T-helper 1 cell treated with Interleukin-12 subunit alpha and Interleukin-12 subunit beta and Interleukin-4 antibody, amounts not matched to agents 30 μg/mL and 1 μg/mL, for 36 hours (primary cell): ENCODE measurements around the gene TUBA4B.

ENCODE experiments used
- H3K27ac Mint-ChIP-seq: one replicate; pipeline ENCODE4 v1.8.0; 2021; ENCODE audit warnings: mild to moderate bottlenecking, mixed read lengths
- H3K27me3 Mint-ChIP-seq: one replicate; pipeline ENCODE4 v1.8.0; 2021; ENCODE audit warnings: low read depth, mixed read lengths
- H3K36me3 Mint-ChIP-seq: one replicate; pipeline ENCODE4 v1.8.0; 2021; ENCODE audit warnings: low read depth, mixed read lengths
- H3K4me1 Mint-ChIP-seq: one replicate; pipeline ENCODE4 v1.8.0; 2021; ENCODE audit warnings: low read depth, mixed read lengths
- H3K4me3 Mint-ChIP-seq: one replicate; pipeline ENCODE4 v1.8.0; 2021; ENCODE audit warnings: mild to moderate bottlenecking, moderate library complexity, mixed read lengths
- H3K9me3 Mint-ChIP-seq: one replicate; pipeline ENCODE4 v1.8.0; 2021; ENCODE audit warnings: mixed read lengths

TUBA4B gene

DNA sequence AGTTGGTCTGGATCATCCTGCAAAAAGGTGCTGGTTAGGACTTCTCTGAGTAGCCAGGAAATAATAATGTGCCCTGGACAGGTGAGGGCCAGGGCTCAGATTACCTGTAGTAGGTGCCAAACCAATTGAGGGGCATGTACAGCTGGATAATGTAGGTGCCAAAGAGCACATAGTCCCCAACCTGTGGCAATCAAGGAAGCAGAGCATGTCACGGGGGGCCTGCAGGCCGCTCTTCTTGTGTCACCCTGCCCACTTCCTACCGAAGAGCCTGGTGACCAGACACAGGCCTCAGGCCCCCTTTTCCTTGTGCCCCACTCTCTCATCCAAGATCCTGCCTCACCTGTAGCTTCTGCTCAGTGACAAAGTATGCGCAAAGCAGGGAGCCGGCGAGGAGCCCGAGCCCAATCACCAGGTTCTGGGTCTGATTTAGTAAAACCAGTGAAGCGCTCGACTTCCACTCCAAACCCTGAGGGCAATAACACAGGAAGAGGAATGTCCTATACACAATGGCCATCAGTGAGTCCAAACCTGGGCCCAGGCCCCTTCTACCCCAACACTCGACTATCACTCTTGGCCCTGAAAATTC, 39.5 kb upstream of the TUBA4B start:
- Mint-ChIP-seq H3K36me3 (peaks cover 25% of the 10 kb centered on the region), H3K27ac (no peak overlapping the region), H3K4me1 (peaks cover 43% of the 10 kb centered on the region)

DNA sequence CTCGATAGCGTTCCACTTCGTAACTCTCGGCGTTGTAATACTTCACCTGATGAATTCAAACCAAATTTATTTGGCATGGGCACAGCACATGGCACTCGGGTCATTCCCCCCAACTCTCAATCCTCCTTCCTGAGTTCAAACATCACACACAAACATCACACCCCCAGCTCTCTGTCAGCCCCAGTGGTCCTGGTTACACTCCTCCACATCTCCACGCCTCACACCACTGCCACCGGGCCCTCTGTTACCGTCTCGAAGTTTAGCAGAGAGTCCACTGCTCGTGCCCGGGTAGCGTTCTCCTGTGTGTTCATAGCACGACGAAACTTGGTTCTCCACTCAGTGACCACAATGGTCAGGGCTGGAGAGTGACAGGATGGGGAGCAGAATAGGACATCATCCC, 38.9 kb upstream of the TUBA4B start:
- Mint-ChIP-seq H3K27ac (no peak overlapping the region), H3K4me3 (no peak overlapping the region), H3K27me3 (no peaks in the 10 kb centered on the region), H3K9me3 (no peaks in the 10 kb centered on the region), H3K36me3 (peaks cover 23% of the 10 kb centered on the region), H3K4me1 (peaks cover 37% of the 10 kb centered on the region)

More for the DNA sequence above, 39.5 kb upstream of the TUBA4B start:
- no peaks in the 10 kb centered on the region for H3K27me3 Mint-ChIP-seq
- no peaks in the 10 kb centered on the region for H3K9me3 Mint-ChIP-seq
- no peak overlapping the region for H3K4me3 Mint-ChIP-seq

DNA sequence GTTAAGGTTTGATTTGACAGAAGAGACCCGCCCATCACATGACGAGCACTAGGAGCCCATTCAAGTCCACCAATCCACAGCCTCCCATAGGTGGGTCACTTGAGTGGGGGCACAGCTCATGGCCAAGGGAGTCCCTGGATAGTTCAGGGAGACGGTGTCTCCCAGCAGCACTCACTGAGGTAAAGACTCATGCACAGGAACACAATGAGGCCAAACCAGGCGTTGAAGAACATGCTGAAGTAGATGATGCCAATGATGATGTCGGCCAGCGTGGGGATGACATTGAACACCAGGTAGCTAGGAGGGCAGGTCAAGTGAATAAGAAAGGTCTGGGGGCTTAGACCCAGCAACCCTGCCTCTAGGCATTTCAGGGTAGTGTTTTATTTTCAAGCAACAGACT, 38.3 kb upstream of the TUBA4B start:
- Mint-ChIP-seq H3K4me3 (no peak overlapping the region), H3K4me1 (peaks cover 34% of the 10 kb centered on the region), H3K27ac (no peak overlapping the region), H3K9me3 (no peaks in the 10 kb centered on the region), H3K27me3 (no peaks in the 10 kb centered on the region), H3K36me3 (peaks cover 22% of the 10 kb centered on the region)

DNA sequence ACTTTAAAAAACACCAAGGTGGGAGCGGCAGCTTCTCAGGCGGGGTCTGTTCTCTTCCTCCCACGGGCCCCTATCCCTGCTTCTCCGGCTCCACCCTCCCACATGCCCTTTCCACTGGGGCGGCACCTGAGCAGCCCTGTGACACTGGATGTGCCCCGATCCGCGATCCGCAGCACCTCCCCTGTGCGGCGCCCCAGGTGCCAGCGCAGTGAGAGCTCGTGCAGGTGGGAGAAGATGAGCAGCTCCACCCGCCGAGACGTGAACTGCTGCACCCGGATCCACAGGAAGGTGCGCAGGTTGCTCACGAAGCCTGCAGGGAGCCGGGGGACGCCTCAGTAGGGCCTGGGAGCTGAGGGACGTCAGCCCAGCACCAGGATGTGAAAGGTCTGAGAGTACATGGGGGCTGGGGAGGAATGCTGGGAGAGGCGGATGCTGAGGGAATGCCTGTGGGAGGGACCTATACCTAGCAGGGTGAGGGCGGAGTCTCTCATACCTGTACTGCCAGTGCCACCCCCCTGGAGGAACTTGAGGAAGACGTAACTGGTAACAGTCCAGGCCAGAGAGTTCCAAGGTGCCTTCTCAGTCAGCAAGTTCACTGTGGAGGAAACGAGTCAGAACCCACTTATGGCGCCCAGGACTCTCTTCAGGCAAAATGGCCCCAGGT, 37.0 kb upstream of the TUBA4B start:
- Mint-ChIP-seq H3K36me3 (peaks cover 22% of the 10 kb centered on the region), H3K4me3 (no peak overlapping the region), H3K27me3 (no peaks in the 10 kb centered on the region), H3K9me3 (no peaks in the 10 kb centered on the region), H3K27ac (no peak overlapping the region), H3K4me1 (peaks cover 25% of the 10 kb centered on the region)

DNA sequence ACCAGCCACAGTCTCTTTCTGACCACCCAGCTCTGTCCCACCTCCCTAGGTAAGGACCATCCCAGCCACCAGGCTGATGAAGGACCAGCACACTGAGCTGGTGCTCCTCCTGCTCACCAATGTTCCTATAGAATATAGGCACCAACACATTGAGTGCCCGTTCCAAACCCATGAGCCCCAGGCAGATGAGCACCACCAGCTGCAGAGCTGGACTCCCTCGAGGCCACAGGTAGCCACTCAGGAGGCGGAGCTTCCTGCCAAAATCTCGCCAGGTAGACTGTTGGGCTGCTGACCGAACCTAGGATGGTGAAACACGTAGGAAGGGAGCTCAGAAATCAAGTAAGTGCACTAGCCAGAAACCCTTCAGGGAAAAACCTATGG, 36.5 kb upstream of the TUBA4B start:
- Mint-ChIP-seq H3K27ac (peak overlapping the region; percentile 76), H3K36me3 (peaks cover 24% of the 10 kb centered on the region), H3K27me3 (no peaks in the 10 kb centered on the region), H3K9me3 (no peaks in the 10 kb centered on the region), H3K4me1 (peaks cover 24% of the 10 kb centered on the region), H3K4me3 (peak overlapping the region; percentile 30)

DNA sequence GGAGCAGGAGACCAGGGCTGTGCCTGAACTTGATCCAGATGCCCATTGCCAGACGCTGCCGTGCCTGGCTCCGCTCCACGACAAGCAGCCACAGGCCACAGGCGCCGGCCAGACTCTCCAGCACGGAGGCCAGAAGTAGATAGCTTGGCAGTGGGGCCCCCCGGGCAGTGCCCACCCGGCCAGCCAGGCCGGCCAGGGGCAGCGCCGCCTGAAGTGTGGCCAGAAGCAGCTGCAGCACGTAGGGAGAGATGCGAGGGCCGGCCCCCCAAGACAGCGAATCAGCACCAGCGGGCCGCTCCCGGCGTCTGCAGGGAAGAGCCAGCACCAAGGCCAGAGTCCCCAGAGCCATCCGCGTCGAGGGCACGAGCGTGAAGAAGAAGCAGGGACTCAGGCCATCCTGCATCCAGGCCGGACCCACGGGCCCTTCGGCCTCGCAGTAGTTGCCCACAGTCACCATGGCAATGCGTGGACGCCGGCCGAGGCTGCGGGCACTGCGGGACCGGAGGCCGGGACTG, 34.8 kb upstream of the TUBA4B start:
- Mint-ChIP-seq H3K27me3 (no peaks in the 10 kb centered on the region), H3K9me3 (no peaks in the 10 kb centered on the region), H3K27ac (peak overlapping the region; percentile 85), H3K4me3 (peak overlapping the region; percentile 81), H3K36me3 (peaks cover 28% of the 10 kb centered on the region), H3K4me1 (peaks cover 22% of the 10 kb centered on the region)

DNA sequence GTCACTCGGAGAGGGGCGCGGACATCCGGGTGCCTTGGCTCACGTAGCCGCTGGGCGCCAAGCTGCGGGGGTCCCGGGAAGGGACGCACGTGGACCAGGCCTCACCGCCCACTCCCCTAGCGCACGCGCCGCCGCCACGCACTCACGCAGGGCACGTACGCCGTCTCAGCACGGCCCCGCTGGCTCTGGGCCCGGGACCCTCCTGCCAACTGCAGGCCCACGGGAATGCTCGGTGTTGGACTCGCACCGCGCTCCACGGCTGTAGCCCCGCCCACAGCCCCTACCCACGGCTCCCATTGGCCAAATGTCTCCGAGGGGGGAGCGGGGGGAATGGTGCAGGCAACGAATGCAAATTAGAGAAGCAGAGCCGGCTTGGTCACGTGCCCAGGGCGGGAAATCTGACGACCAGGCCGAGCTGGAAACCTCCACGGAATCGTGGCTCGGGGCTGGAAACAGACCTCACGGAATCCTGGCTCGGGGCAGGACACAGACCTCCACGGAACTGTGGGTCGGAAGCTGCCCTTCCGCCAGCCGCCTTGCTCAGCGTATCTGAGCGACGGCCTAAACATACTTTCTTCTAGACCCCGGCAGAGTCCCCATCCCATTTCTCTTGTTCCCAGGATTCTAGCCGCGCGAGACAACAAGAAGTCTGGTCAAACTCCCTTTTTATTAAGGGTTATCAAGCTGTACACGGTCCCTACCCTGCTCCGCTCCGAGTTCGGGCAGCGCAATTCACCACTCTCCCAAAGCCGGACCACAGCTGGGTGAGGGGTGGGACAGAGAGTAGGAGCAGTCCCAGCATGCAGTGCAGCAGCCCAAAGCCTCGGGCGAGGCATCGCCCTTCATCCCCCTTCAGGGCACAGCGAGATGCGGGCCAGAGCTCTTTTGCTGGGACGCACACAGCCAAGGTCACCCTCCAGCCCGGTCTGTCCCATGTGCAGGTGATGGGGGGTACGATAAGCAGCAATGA, 34.0 kb upstream of the TUBA4B start, which contains the start of gene ABCB6:
TSS of gene ABCB6 (minus strand) at position 227 of the 970 bp plus-strand sequence. CDS start 285 bp downstream, outside the sequence.
- Mint-ChIP-seq H3K4me3 (peak within 1 kb of the TSS; percentile 81), H3K27me3 (no peaks in the 10 kb centered on the region), H3K36me3 (peaks cover 30% of the 10 kb centered on the region), H3K9me3 (no peaks in the 10 kb centered on the region), H3K4me1 (peaks cover 22% of the 10 kb centered on the region), H3K27ac (peak within 1 kb of the TSS; percentile 85)

DNA sequence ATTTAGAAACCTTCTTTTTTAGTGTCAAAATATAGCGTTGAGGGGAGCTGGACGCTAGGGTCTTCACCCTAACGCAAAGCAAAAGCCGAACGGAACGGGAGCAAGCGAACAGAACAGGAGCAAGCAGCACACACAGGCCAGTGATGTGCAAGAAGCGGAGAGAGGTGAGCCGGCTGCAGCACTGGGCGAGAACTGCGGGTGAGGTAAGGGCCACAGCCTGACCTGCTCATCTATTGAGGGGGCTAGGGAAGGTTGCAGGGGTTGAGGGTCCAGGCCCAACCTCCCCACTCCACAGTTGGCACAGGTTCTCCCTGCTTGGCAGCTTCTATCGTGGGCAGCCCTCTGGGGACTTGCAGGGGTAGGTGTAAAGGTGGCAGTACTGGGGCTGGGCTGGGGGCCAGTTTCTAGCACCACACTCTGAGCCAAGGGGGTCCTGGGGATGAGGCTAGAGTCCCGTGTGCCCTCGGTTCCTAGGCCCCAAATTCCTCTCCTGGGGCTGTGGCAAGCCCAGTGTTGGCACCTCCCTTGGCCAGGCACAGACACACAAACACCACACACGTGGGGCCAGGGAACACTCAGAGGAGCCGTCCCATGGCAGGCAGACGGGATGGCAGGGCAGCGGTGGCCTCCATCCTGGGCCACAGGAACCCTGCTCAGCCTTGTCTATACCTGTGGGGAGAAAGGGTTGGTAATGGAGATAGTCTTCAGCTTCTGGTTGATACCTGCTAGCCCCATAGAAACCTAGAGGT, 33.1 kb upstream of the TUBA4B start:
- Mint-ChIP-seq H3K27ac (no peak overlapping the region), H3K9me3 (no peaks in the 10 kb centered on the region), H3K4me1 (peaks cover 20% of the 10 kb centered on the region), H3K36me3 (peaks cover 30% of the 10 kb centered on the region), H3K27me3 (no peaks in the 10 kb centered on the region), H3K4me3 (no peak overlapping the region)

DNA sequence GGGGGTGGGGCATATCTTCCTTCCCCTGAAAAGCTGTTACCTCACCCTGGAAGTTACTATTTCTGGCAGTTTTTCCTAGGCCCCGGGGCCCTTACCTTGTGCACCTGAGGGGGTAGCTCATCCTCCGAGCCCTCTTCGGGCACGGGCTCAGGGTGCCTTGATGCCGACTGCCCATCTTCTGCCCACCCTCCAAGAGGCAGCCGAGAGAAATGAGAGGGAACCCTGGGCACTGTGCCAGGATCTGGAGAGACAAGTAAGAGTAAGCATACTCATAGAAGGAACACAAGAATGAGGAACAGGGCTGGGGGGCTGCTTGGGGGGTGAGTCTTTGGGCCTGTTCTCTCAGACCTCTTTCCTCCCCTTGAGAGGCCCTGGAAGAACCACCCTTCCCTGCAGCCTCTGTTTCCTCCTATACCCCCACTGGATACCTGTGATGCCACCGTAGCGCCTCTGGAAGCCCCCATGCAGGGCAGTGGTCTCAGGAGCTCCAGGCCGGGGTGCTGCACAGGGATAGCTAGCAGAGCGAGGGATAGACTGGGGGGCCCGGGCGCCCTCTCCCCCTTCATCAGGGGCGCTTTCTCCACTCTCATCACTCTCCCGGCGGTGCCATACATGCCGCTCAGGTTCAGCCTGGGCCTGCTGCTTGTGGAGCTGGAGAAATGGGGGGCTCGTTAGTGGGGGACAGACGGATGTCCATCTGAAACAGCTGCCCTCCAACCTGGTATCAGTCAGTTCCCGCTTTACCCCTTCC, 32.2 kb upstream of the TUBA4B start:
- Mint-ChIP-seq H3K4me1 (peaks cover 20% of the 10 kb centered on the region), H3K9me3 (no peaks in the 10 kb centered on the region), H3K27me3 (no peaks in the 10 kb centered on the region), H3K4me3 (no peak overlapping the region), H3K27ac (no peak overlapping the region), H3K36me3 (peaks cover 33% of the 10 kb centered on the region)

DNA sequence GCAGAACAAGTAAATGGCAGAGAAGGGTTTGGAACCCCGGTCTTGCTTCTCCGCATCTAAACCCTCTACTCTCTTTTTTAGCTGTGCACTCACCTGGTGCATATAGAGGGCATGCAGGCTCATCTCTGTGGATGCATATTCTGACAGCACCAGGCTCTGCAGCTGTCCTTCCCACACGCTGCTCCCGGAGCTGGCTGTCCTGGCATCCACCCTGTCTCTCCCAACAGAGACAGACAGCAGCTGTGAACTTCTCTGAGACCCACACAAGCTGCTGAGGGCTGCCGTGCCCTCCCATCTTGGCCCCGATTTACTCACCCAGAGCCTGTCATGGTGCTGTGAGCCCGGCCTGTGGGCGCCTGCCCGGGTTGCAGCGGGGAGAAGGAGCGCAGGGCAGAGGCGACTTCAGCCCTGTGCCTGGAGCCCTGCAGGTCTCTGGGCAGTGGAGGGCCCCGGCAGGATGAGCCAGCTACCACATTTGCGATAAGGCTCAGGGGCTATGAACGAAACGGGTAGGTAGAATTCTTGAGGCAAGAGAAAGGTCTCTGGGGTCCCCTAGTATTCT, 31.0 kb upstream of the TUBA4B start:
- H3K36me3 Mint-ChIP-seq: peaks cover 40% of the 10 kb centered on the region
- H3K4me3 Mint-ChIP-seq: no peak overlapping the region

DNA sequence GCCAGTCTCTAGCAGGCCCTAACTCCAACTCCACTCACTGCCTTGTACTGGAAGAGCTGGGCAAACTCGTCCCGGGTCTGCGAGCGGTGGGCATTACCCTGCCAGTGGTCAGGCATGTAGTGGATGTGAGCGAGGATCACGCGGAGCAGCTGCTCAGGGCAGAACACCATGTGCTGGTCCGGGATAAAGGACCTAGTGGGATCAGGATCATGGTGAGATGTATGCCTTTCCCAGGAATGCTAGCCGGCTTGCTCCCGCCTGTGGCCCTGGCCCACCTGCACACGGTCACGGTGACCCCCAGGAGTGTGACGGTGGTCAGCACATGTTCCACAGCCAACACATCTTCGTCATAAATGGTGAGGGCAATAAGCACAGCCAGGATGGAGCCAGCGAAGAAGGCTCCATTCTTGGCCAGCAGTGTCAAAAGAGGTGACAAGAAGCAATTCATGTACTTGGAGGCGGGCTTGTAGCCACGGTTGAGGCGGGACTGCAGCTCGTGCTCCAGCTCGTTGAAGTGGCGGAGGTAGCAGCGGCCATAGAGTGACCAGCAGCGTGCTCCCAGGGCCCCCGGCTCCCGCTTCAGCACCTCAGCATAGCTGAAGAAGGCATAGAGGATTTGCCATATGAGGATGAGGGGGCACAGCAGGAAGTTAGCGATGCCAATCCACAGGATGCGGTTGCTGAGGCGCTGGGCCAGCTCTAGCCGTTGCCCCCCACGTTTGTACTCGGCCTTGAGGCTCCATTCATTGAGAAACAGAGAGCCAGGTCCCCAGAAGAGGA, 29.0 kb upstream of the TUBA4B start:
- Mint-ChIP-seq H3K27ac (no peak overlapping the region), H3K4me3 (no peak overlapping the region), H3K4me1 (peaks cover 27% of the 10 kb centered on the region), H3K27me3 (no peaks in the 10 kb centered on the region), H3K36me3 (peaks cover 42% of the 10 kb centered on the region), H3K9me3 (no peaks in the 10 kb centered on the region)

More for the DNA sequence above, 31.0 kb upstream of the TUBA4B start:
- no peak overlapping the region for H3K27ac Mint-ChIP-seq
- H3K27me3 Mint-ChIP-seq: no peaks in the 10 kb centered on the region
- H3K9me3 Mint-ChIP-seq: no peaks in the 10 kb centered on the region
- H3K4me1 Mint-ChIP-seq: peaks cover 22% of the 10 kb centered on the region

DNA sequence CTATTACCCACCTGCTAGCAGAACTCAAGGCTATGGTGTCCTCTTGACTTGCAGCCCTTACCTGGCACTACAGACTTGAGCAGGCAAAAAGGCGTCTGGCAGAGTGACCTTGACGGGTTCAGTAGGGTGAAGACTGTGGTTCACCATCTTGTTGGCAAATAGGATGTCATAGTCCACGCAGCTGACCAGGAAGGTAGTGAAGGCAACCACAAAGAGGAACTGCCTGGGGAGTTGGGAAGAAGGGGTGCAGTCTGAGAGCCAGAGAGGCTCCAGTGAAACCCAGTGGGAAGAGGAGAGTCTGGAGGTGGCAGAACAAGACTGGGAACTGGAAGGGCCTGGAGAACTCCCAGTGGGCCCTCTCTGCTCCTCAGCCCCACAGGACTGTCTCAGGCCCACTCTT, 27.7 kb upstream of the TUBA4B start:
- no peaks in the 10 kb centered on the region for H3K27me3 Mint-ChIP-seq
- H3K4me3 Mint-ChIP-seq: no peak overlapping the region
- H3K27ac Mint-ChIP-seq: peak overlapping the region; percentile 34
- peaks cover 41% of the 10 kb centered on the region for H3K36me3 Mint-ChIP-seq
- no peaks in the 10 kb centered on the region for H3K9me3 Mint-ChIP-seq
- H3K4me1 Mint-ChIP-seq: peaks cover 28% of the 10 kb centered on the region
